ENCODE results near the gene USH2A.

The USH2A gene

GRCh38 chr1:216420746-216421145 lies 2.5 kb downstream of the USH2A start:
- ChIA-PET POLR2A (no interaction called here), CTCF (no interaction called here)
- TF ChIP-seq L3MBTL2 (conservative IDR thresholded peaks at IDR 0.05) (no peak), ZNF384 (IDR thresholded peaks at IDR 0.05) (no peak), SP1 (IDR thresholded peaks at IDR 0.05) (no peak), CTBP1 (IDR thresholded peaks at IDR 0.05; ENCODE audit: borderline replicate concordance) (no peak), BHLHE40 (IDR thresholded peaks at IDR 0.05; ENCODE audit: borderline replicate concordance) (no peak), SUZ12 (IDR thresholded peaks at IDR 0.05) (no peak), ELF4 (IDR thresholded peaks at IDR 0.05) (no peak), FOXA1 (IDR thresholded peaks at IDR 0.05) (no peak), LEF1 (IDR thresholded peaks at IDR 0.05; ENCODE audit: borderline replicate concordance) (no peak), ARNT (IDR thresholded peaks at IDR 0.05) (no peak), FOXK2 (IDR thresholded peaks at IDR 0.05) (no peak), HDGF (IDR thresholded peaks at IDR 0.05; ENCODE audit: borderline replicate concordance) (no peak), PKNOX1 (IDR thresholded peaks at IDR 0.05) (no peak), TARDBP (IDR thresholded peaks at IDR 0.05) (no peak), FOXM1 (IDR thresholded peaks at IDR 0.05; ENCODE audit: borderline replicate concordance) (no peak)
- no peak for DNase-seq (ENCODE audit: extremely low spot score)

GRCh38 chr1:216420263-216420662 lies 3.0 kb downstream of the USH2A start:
- CTCF ChIA-PET = no interaction called here
- POLR2A ChIA-PET = no interaction called here
- no peak for DNase-seq (ENCODE audit: extremely low spot score)
- TF ChIP-seq FOXM1 (IDR thresholded peaks at IDR 0.05; ENCODE audit: borderline replicate concordance) (no peak), HDGF (IDR thresholded peaks at IDR 0.05; ENCODE audit: borderline replicate concordance) (no peak)

- CTCF ChIA-PET = no interaction called here
- POLR2A ChIA-PET = no interaction called here
- no peak for DNase-seq (ENCODE audit: extremely low spot score)
- TF ChIP-seq NFRKB (IDR thresholded peaks at IDR 0.05) = no peak
- no peak for TF ChIP-seq PKNOX1 (IDR thresholded peaks at IDR 0.05)
- no peak for TF ChIP-seq TARDBP (IDR thresholded peaks at IDR 0.05)
- TF ChIP-seq HDGF (IDR thresholded peaks at IDR 0.05; ENCODE audit: borderline replicate concordance) = no peak
- no peak for TF ChIP-seq ZNF384 (IDR thresholded peaks at IDR 0.05)
- no peak for TF ChIP-seq L3MBTL2 (conservative IDR thresholded peaks at IDR 0.05)
- TF ChIP-seq FOXM1 (IDR thresholded peaks at IDR 0.05; ENCODE audit: borderline replicate concordance) = no peak
- TF ChIP-seq CTBP1 (IDR thresholded peaks at IDR 0.05; ENCODE audit: borderline replicate concordance) = no peak
- no peak for TF ChIP-seq LEF1 (IDR thresholded peaks at IDR 0.05; ENCODE audit: borderline replicate concordance)
- no peak for TF ChIP-seq FOXK2 (IDR thresholded peaks at IDR 0.05)
- no peak for TF ChIP-seq FOXA1 (IDR thresholded peaks at IDR 0.05)
- no peak for TF ChIP-seq ELF4 (IDR thresholded peaks at IDR 0.05)
- TF ChIP-seq SUZ12 (IDR thresholded peaks at IDR 0.05) = no peak
- no peak for TF ChIP-seq SP1 (IDR thresholded peaks at IDR 0.05)
- TF ChIP-seq BHLHE40 (IDR thresholded peaks at IDR 0.05; ENCODE audit: borderline replicate concordance) = no peak
- TF ChIP-seq ARNT (IDR thresholded peaks at IDR 0.05) = no peak
Measured at GRCh38 chr1:216416488-216416887, 6.8 kb downstream of the USH2A start.

- no peak for DNase-seq (ENCODE audit: extremely low spot score)
- ChIA-PET POLR2A (no interaction called here), CTCF (no interaction called here)
- TF ChIP-seq SUZ12 (IDR thresholded peaks at IDR 0.05) = no peak
- TF ChIP-seq NFRKB (IDR thresholded peaks at IDR 0.05) = no peak
- TF ChIP-seq ARNT (IDR thresholded peaks at IDR 0.05) = no peak
- TF ChIP-seq HDGF (IDR thresholded peaks at IDR 0.05; ENCODE audit: borderline replicate concordance) = no peak
- no peak for TF ChIP-seq ZNF384 (IDR thresholded peaks at IDR 0.05)
- no peak for TF ChIP-seq BHLHE40 (IDR thresholded peaks at IDR 0.05; ENCODE audit: borderline replicate concordance)
- no peak for TF ChIP-seq FOXK2 (IDR thresholded peaks at IDR 0.05)
- TF ChIP-seq PKNOX1 (IDR thresholded peaks at IDR 0.05) = no peak
- TF ChIP-seq FOXA1 (IDR thresholded peaks at IDR 0.05) = no peak
- TF ChIP-seq LEF1 (IDR thresholded peaks at IDR 0.05; ENCODE audit: borderline replicate concordance) = no peak
- TF ChIP-seq FOXM1 (IDR thresholded peaks at IDR 0.05; ENCODE audit: borderline replicate concordance) = no peak
- no peak for TF ChIP-seq L3MBTL2 (conservative IDR thresholded peaks at IDR 0.05)
- no peak for TF ChIP-seq SP1 (IDR thresholded peaks at IDR 0.05)
- no peak for TF ChIP-seq TARDBP (IDR thresholded peaks at IDR 0.05)
Measured at GRCh38 chr1:216410026-216410425, 13.2 kb downstream of the USH2A start.

- no peak for DNase-seq (ENCODE audit: extremely low spot score)
- ChIA-PET CTCF (no interaction called here), POLR2A (interaction anchor here (0.6 kb wide), 1 partner anchor 1779 kb away, joined by 3 read pairs; no protein-coding TSS in a partner anchor)
- TF ChIP-seq BHLHE40 (IDR thresholded peaks at IDR 0.05; ENCODE audit: borderline replicate concordance) (no peak), FOXK2 (IDR thresholded peaks at IDR 0.05) (no peak)
Measured at GRCh38 chr1:216390956-216391355, 32.3 kb downstream of the USH2A start.

GRCh38 chr1:216389774-216390173 lies 33.5 kb downstream of the USH2A start:
- POLR2A ChIA-PET = no interaction called here
- DNase-seq (ENCODE audit: extremely low spot score) = no peak
- TF ChIP-seq ELF4 (IDR thresholded peaks at IDR 0.05) (no peak), HDGF (IDR thresholded peaks at IDR 0.05; ENCODE audit: borderline replicate concordance) (no peak), LEF1 (IDR thresholded peaks at IDR 0.05; ENCODE audit: borderline replicate concordance) (no peak), SP1 (IDR thresholded peaks at IDR 0.05) (no peak), FOXA1 (IDR thresholded peaks at IDR 0.05) (no peak), FOXK2 (IDR thresholded peaks at IDR 0.05) (no peak), FOXM1 (IDR thresholded peaks at IDR 0.05; ENCODE audit: borderline replicate concordance) (no peak), L3MBTL2 (conservative IDR thresholded peaks at IDR 0.05) (no peak), BHLHE40 (IDR thresholded peaks at IDR 0.05; ENCODE audit: borderline replicate concordance) (no peak)
- CTCF ChIA-PET = no interaction called here

GRCh38 chr1:216388558-216388957 lies 34.7 kb downstream of the USH2A start:
- POLR2A ChIA-PET = no interaction called here
- TF ChIP-seq ELF4 (IDR thresholded peaks at IDR 0.05) (no peak), HDGF (IDR thresholded peaks at IDR 0.05; ENCODE audit: borderline replicate concordance) (no peak), BHLHE40 (IDR thresholded peaks at IDR 0.05; ENCODE audit: borderline replicate concordance) (no peak), NFRKB (IDR thresholded peaks at IDR 0.05) (no peak), ARNT (IDR thresholded peaks at IDR 0.05) (no peak), ZNF384 (IDR thresholded peaks at IDR 0.05) (no peak), LEF1 (IDR thresholded peaks at IDR 0.05; ENCODE audit: borderline replicate concordance) (no peak), FOXM1 (IDR thresholded peaks at IDR 0.05; ENCODE audit: borderline replicate concordance) (no peak), FOXA1 (IDR thresholded peaks at IDR 0.05) (no peak), SUZ12 (IDR thresholded peaks at IDR 0.05) (no peak), L3MBTL2 (conservative IDR thresholded peaks at IDR 0.05) (no peak), TARDBP (IDR thresholded peaks at IDR 0.05) (no peak), CTBP1 (IDR thresholded peaks at IDR 0.05; ENCODE audit: borderline replicate concordance) (no peak), SP1 (IDR thresholded peaks at IDR 0.05) (no peak), PKNOX1 (IDR thresholded peaks at IDR 0.05) (no peak), FOXK2 (IDR thresholded peaks at IDR 0.05) (no peak)
- DNase-seq (ENCODE audit: extremely low spot score) = no peak
- CTCF ChIA-PET = no interaction called here

Data from HEK293T (cell line).